Naive thymus-derived CD4-positive, alpha-beta T cell (primary cell): ENCODE results near the gene IFT172. TPM values are rescaled to one million over a fixed set of nuclear protein-coding genes. Genes with fewer than 3 reads are reported as not detected.
A peak's percentile ranks its signal among the peaks of the same experiment; 100 is the strongest.

Experiments
- ATAC-seq: fragments of 150-1000 bp; cut with Tn5 transposase; 2 replicates; pipeline ENCODE4 v1.10.0; 2021; ENCODE audit warnings: mild to moderate bottlenecking, moderate library complexity
- CTCF ChIA-PET: fragments of 350-600 bp; sonication (Branson Sonifier 250); formaldehyde crosslinking; loops from one replicate; lab custom pipeline; 2021; ENCODE audit warnings: antibody characterized with exemption; lab: Charles Lee
- POLR2A ChIA-PET: fragments of 350-600 bp; sonication (Branson Sonifier 250); formaldehyde crosslinking; loops from one replicate; lab custom pipeline; 2021; ENCODE audit warnings: antibody characterized with exemption, inconsistent platforms; lab: Charles Lee
- DNase-seq, 9 donors: peaks; one replicate each; pipeline versions ENCODE4 v3.0.0 to v3.0.0-alpha.2; 2020 to 2022; ENCODE audit warnings: mixed read lengths in 1 of 9
- H3K27ac ChIP-seq: one replicate; pipeline ENCODE4 v1.7.0; 2013; ENCODE audit warnings: mild to moderate bottlenecking, low read depth, low read length, moderate library complexity
- H3K27me3 ChIP-seq, 2 donors: one replicate each; pipeline ENCODE4 v1.7.0; 2013; ENCODE audit warnings: low read length in 2 of 2, mild to moderate bottlenecking in 2 of 2, moderate library complexity in 2 of 2; ENCODE audit not compliant: control insufficient read depth in 2 of 2, insufficient read depth in 2 of 2
- H3K36me3 ChIP-seq, 3 experiments: 1 replicate in 2 of 3; 2 replicates in 1 of 3; pipeline ENCODE4 v1.7.0; 2013; ENCODE audit warnings: low read length in 3 of 3, mild to moderate bottlenecking in 3 of 3, moderate library complexity in 1 of 3; ENCODE audit not compliant: insufficient read depth in 3 of 3, control insufficient read depth in 2 of 3
- H3K4me1 ChIP-seq, 2 donors: one replicate each; pipeline ENCODE4 v1.7.0; 2013; ENCODE audit warnings: low read length in 2 of 2, mild to moderate bottlenecking in 2 of 2, moderate library complexity in 1 of 2; ENCODE audit not compliant: control insufficient read depth in 2 of 2, insufficient read depth in 2 of 2
- H3K4me3 ChIP-seq: 2 replicates; pipeline ENCODE4 v1.7.0; 2013; ENCODE audit warnings: mild to moderate bottlenecking, low read length
- H3K9me3 ChIP-seq, 3 experiments: 1 replicate in 2 of 3; 2 replicates in 1 of 3; pipeline ENCODE4 v1.7.0; 2013; ENCODE audit warnings: low read length in 3 of 3; ENCODE audit not compliant: control insufficient read depth in 2 of 3
- H3K27ac Mint-ChIP-seq, 9 donors: one replicate each; pipeline ENCODE4 v1.8.0; 2020 to 2022; ENCODE audit warnings: mixed read lengths in 9 of 9, mild to moderate bottlenecking in 8 of 9, moderate library complexity in 5 of 9, inconsistent platforms in 2 of 9
- H3K27me3 Mint-ChIP-seq, 5 donors: one replicate each; pipeline ENCODE4 v1.8.0; 2021 to 2022; ENCODE audit warnings: mixed read lengths in 5 of 5, mild to moderate bottlenecking in 1 of 5
- H3K36me3 Mint-ChIP-seq, 5 donors: one replicate each; pipeline ENCODE4 v1.8.0; 2020 to 2022; ENCODE audit warnings: mixed read lengths in 5 of 5, mild to moderate bottlenecking in 3 of 5, inconsistent platforms in 1 of 5
- H3K4me1 Mint-ChIP-seq, 7 donors: one replicate each; pipeline ENCODE4 v1.8.0; 2020 to 2022; ENCODE audit warnings: mixed read lengths in 7 of 7, mild to moderate bottlenecking in 3 of 7, inconsistent platforms in 1 of 7
- H3K4me3 Mint-ChIP-seq, 10 donors: one replicate each; pipeline ENCODE4 v1.8.0; 2020 to 2022; ENCODE audit warnings: mild to moderate bottlenecking in 10 of 10, mixed read lengths in 10 of 10, moderate library complexity in 6 of 10, inconsistent platforms in 2 of 10
- H3K9me3 Mint-ChIP-seq, 11 donors: one replicate each; pipeline ENCODE4 v1.8.0; 2020 to 2022; ENCODE audit warnings: mixed read lengths in 11 of 11, mild to moderate bottlenecking in 4 of 11, inconsistent platforms in 1 of 11, moderate library complexity in 1 of 11
- intact Hi-C, 2 donors: fragments of 100-400 bp; cut with micrococcal nuclease; formaldehyde crosslinking; loops; one replicate each; pipeline ENCODE4 v1.15.1; 2023
- polyA plus RNA-seq, 2 donors: library from polyadenylated mRNA; unstranded; fragments of 300-500 nt; fragmentation: Illumina TruSeq; gene quantifications; one replicate each; pipeline ENCODE4 v1.2.3, GENCODE V29; 2021
- total RNA-seq, 6 experiments: library from RNA in 5 of 6; stranded (reverse) in 5 of 6; gene quantifications; 1 replicate in 5 of 6; 2 replicates in 1 of 6; pipeline ENCODE4 v1.2.3 and lab custom pipeline; 2021 to 2026

IFT172 gene
- total and polyA plus RNA-seq, 7 experiments from 2014 or later = 1.4 to 35.8 (median 21.1) TPM

GRCh38 chr2:27445615-27446014 is 43.9 kb downstream of the IFT172 start:
- no peak overlapping the region for H3K27ac ChIP-seq
- DNase-seq (no peak), ATAC-seq (no peak)
- Mint-ChIP-seq H3K4me3 (no peak overlapping the region), H3K27me3 (no peaks in the 10 kb centered on the region), H3K27ac (peak overlapping the region in 8 of 9 donors; percentile 0 to 86 (median 36)), H3K4me1 (peaks cover 0 to 13% (median 7%) of the 10 kb centered on the region in 7 donors), H3K36me3 (peaks cover 7 to 46% (median 18%) of the 10 kb centered on the region in 5 donors), H3K9me3 (no peaks in the 10 kb centered on the region)
- H3K36me3 ChIP-seq = peaks cover 8 to 52% (median 12%) of the 10 kb centered on the region in 3 experiments
- no peaks in the 10 kb centered on the region for H3K27me3 ChIP-seq
- no peak overlapping the region for H3K4me3 ChIP-seq
- ChIA-PET CTCF (interaction anchor here (0.6 kb wide), 1 partner anchor 1551 kb away, joined by 4 read pairs; no protein-coding TSS in a partner anchor), POLR2A (interaction anchor here (0.6 to 1.2 kb wide), 2 partner anchors 17 to 25 kb away, joined by 3 to 4 read pairs; partner anchors contain the start of gene NRBP1)
- intact Hi-C loops = no loop called here
- no peaks in the 10 kb centered on the region for H3K4me1 ChIP-seq
- H3K9me3 ChIP-seq = no peaks in the 10 kb centered on the region

GRCh38 chr2:27445155-27445554 is 44.4 kb downstream of the IFT172 start:
- Histone ChIP-seq H3K36me3 (peaks cover 12 to 56% (median 14%) of the 10 kb centered on the region in 3 experiments), H3K27ac (no peak overlapping the region), H3K27me3 (no peaks in the 10 kb centered on the region), H3K4me3 (no peak overlapping the region), H3K9me3 (no peaks in the 10 kb centered on the region), H3K4me1 (no peaks in the 10 kb centered on the region)
- no peak overlapping the region for H3K4me3 Mint-ChIP-seq
- no peaks in the 10 kb centered on the region for H3K9me3 Mint-ChIP-seq
- DNase-seq = no peak
- peaks cover 12 to 49% (median 23%) of the 10 kb centered on the region in 5 donors for H3K36me3 Mint-ChIP-seq
- H3K27me3 Mint-ChIP-seq = no peaks in the 10 kb centered on the region
- POLR2A ChIA-PET = interaction anchor here (1.2 kb wide), 1 partner anchor 17 kb away, joined by 4 read pairs; the partner anchor contains the start of gene NRBP1
- intact Hi-C loops = no loop called here
- peaks cover 0 to 15% (median 7%) of the 10 kb centered on the region in 7 donors for H3K4me1 Mint-ChIP-seq
- CTCF ChIA-PET = no interaction called here
- H3K27ac Mint-ChIP-seq = peak overlapping the region in 6 of 9 donors; percentile 8 to 86 (median 53)
- no peak for ATAC-seq

DNA sequence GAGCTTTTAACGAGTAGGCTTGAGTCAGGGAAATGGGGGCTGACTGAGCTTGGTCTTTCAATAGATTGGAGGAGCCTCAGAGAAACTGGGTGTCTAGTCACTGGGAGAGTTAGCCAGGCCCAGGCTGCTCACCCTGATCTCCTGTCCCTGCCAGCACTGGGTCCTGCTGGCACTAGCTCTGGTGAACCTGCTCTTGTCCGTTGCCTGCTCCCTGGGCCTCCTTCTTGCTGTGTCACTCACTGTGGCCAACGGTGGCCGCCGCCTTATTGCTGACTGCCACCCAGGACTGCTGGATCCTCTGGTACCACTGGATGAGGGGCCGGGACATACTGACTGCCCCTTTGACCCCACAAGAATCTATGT is 46.6 kb downstream of the IFT172 start:
- Histone ChIP-seq H3K36me3 (peaks cover 23 to 62% (median 24%) of the 10 kb centered on the region in 3 experiments), H3K9me3 (no peaks in the 10 kb centered on the region), H3K27me3 (no peaks in the 10 kb centered on the region), H3K4me1 (no peaks in the 10 kb centered on the region), H3K4me3 (no peak overlapping the region), H3K27ac (peak overlapping the region; percentile 55)
- peak overlapping the region in 7 of 9 donors; percentile 40 to 86 (median 70) for H3K27ac Mint-ChIP-seq
- H3K4me3 Mint-ChIP-seq = peak overlapping the region in 6 of 10 donors; percentile 7 to 51 (median 28)
- POLR2A ChIA-PET = interaction anchor here (0.8 to 1.2 kb wide), 2 partner anchors 10 to 13 kb away, joined by 4 read pairs; no protein-coding TSS in a partner anchor
- H3K36me3 Mint-ChIP-seq = peaks cover 17 to 49% (median 35%) of the 10 kb centered on the region in 5 donors
- H3K27me3 Mint-ChIP-seq = no peaks in the 10 kb centered on the region
- intact Hi-C loops = no loop called here
- DNase-seq (no peak), ATAC-seq (peak; percentile 22)
- peaks cover 0 to 16% (median 7%) of the 10 kb centered on the region in 7 donors for H3K4me1 Mint-ChIP-seq
- H3K9me3 Mint-ChIP-seq = no peaks in the 10 kb centered on the region
- CTCF ChIA-PET = no interaction called here

- POLR2A ChIA-PET = interaction anchor here (0.8 to 1.2 kb wide), 2 partner anchors 9 to 12 kb away, joined by 4 read pairs; no protein-coding TSS in a partner anchor
- peak within 1 kb of the TSS; percentile 55 for H3K27ac ChIP-seq
- H3K4me3 ChIP-seq = no peak within 1 kb of the TSS
- no peaks in the 10 kb centered on the region for H3K4me1 ChIP-seq
- peak within 1 kb of the TSS in 6 of 10 donors; percentile 7 to 51 (median 28) for H3K4me3 Mint-ChIP-seq
- H3K4me1 Mint-ChIP-seq = peaks cover 0 to 16% (median 7%) of the 10 kb centered on the region in 7 donors
- CTCF ChIA-PET = no interaction called here
- no peaks in the 10 kb centered on the region for H3K27me3 Mint-ChIP-seq
- DNase-seq = peak in 8 of 9 donors; percentile 25 to 56 (median 36)
- intact Hi-C loops = no loop called here
- H3K36me3 Mint-ChIP-seq = peaks cover 12 to 43% (median 35%) of the 10 kb centered on the region in 5 donors
- H3K9me3 ChIP-seq = no peaks in the 10 kb centered on the region
- H3K27me3 ChIP-seq = no peaks in the 10 kb centered on the region
- peak; percentile 92 for ATAC-seq
- no peaks in the 10 kb centered on the region for H3K9me3 Mint-ChIP-seq
- H3K27ac Mint-ChIP-seq = peak within 1 kb of the TSS; percentile 18 to 86 (median 60)
- peaks cover 23 to 64% (median 25%) of the 10 kb centered on the region in 3 experiments for H3K36me3 ChIP-seq
Measured at GRCh38 chr2:27441958-27442919, 47.3 kb downstream of the IFT172 start, which contains the start of gene KRTCAP3. Gene KRTCAP3 (plus strand): TSS chr2:27442381. CDS start chr2:27442413, 32 bp downstream.

- H3K36me3 Mint-ChIP-seq = peaks cover 12 to 49% (median 38%) of the 10 kb centered on the region in 5 donors
- H3K9me3 Mint-ChIP-seq = no peaks in the 10 kb centered on the region
- POLR2A ChIA-PET = no interaction called here
- Histone ChIP-seq H3K36me3 (peaks cover 32 to 72% (median 33%) of the 10 kb centered on the region in 3 experiments), H3K4me3 (no peak overlapping the region), H3K27me3 (no peaks in the 10 kb centered on the region), H3K4me1 (no peaks in the 10 kb centered on the region), H3K27ac (no peak overlapping the region), H3K9me3 (no peaks in the 10 kb centered on the region)
- peaks cover 0 to 16% (median 7%) of the 10 kb centered on the region in 7 donors for H3K4me1 Mint-ChIP-seq
- no peaks in the 10 kb centered on the region for H3K27me3 Mint-ChIP-seq
- DNase-seq (no peak), ATAC-seq (no peak)
- CTCF ChIA-PET = no interaction called here
- H3K4me3 Mint-ChIP-seq = no peak overlapping the region
- intact Hi-C loops = no loop called here
- peak overlapping the region in 4 of 9 donors; percentile 18 to 69 (median 42) for H3K27ac Mint-ChIP-seq
Measured at GRCh38 chr2:27441226-27441926, 48.2 kb downstream of the IFT172 start.

DNA sequence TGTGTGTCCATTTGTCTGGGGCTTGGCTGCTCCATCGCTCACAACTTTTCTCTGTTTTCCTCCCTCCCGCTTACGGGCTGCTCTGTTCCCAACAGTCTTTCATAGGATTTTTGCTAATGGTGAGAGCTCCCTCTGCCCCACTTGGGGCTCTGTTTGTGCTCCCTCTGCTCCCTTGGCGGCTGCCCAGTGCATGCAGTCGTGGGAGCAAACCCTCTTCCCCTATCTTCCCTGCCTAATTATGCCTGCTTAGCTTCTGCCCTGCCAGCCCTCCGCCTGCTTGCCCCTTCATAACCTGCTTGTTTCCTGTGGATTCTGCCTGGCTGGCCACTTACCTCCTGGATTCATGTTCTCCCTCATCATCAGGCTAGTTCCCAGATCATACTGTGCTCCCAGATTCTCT is 53.9 kb downstream of the IFT172 start:
- POLR2A ChIA-PET = no interaction called here
- Histone ChIP-seq H3K27me3 (no peaks in the 10 kb centered on the region), H3K9me3 (no peaks in the 10 kb centered on the region), H3K4me3 (no peak overlapping the region), H3K27ac (no peak overlapping the region), H3K36me3 (peaks cover 52 to 73% (median 55%) of the 10 kb centered on the region in 3 experiments), H3K4me1 (peaks cover 10 to 16% of the 10 kb centered on the region in 2 donors)
- Mint-ChIP-seq H3K27me3 (no peaks in the 10 kb centered on the region), H3K4me3 (no peak overlapping the region), H3K9me3 (no peaks in the 10 kb centered on the region), H3K36me3 (peaks cover 24 to 63% (median 53%) of the 10 kb centered on the region in 5 donors), H3K27ac (peak overlapping the region in 7 of 9 donors; percentile 3 to 84 (median 46)), H3K4me1 (peaks cover 12 to 44% (median 24%) of the 10 kb centered on the region in 7 donors)
- no peak for ATAC-seq
- intact Hi-C loops = no loop called here
- CTCF ChIA-PET = no interaction called here
- DNase-seq = no peak
